Fibroblast of lung (primary cell): ENCODE measurements around the gene SORCS2.

Experiments used
- EZH2 ChIP-seq: IDR thresholded peaks from 2 replicates; pipeline ENCODE4 v1.5.1; 2012; ENCODE audit warnings: low read length, control low read depth, mild to moderate bottlenecking; ENCODE audit errors: missing control alignments
- TF ChIP-seq, protein P1 (sequence below), 2 donors: IDR thresholded peaks in 1 of 2; conservative IDR thresholded peaks in 1 of 2; 1 replicate in 1 of 2; 2 replicates in 1 of 2; pipeline ENCODE4 v1.5.1; 2011 to 2012; ENCODE audit warnings: low read length in 2 of 2, control low read depth in 1 of 2, inconsistent platforms in 1 of 2, low read depth in 1 of 2, mild to moderate bottlenecking in 1 of 2

DNA sequence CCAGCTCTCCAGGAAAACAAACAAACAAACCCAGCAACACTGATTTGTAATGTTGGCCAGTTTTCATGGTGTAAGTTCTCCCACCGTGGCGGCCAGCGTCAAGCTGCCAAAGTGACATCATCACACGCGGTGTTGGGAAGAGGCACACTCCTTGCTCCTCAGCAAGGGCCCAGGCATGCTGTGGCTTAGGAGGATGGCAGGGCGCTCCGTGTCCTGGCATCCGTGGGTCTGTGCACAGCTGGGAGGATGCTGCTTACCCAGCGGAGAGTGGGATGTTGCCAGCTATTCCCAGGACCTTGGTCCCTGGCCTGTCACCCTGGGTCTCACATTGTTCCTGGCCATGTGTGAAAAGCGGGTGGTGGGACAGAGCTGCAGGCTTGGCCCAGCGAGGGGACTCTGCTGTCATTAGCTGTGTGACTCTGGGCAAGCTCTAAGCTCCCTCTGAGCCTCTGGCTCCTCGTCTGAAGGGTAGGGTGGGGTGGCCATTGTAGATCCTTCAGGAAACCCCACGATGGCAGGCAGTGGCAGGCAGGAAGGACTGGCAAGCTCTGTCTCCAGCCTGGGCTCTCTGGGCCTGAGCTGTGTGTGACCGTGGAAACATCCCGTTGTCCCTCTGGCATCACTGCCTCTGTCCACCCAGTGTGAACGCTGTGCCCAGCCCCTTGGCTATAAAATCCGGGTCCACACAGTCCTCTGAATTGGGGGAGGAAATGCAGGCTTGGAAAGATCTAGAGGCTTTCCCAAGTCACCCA lies 231.6 kb downstream of the SORCS2 start:
- no peak for TF ChIP-seq EZH2
- TF ChIP-seq, protein P1, sequence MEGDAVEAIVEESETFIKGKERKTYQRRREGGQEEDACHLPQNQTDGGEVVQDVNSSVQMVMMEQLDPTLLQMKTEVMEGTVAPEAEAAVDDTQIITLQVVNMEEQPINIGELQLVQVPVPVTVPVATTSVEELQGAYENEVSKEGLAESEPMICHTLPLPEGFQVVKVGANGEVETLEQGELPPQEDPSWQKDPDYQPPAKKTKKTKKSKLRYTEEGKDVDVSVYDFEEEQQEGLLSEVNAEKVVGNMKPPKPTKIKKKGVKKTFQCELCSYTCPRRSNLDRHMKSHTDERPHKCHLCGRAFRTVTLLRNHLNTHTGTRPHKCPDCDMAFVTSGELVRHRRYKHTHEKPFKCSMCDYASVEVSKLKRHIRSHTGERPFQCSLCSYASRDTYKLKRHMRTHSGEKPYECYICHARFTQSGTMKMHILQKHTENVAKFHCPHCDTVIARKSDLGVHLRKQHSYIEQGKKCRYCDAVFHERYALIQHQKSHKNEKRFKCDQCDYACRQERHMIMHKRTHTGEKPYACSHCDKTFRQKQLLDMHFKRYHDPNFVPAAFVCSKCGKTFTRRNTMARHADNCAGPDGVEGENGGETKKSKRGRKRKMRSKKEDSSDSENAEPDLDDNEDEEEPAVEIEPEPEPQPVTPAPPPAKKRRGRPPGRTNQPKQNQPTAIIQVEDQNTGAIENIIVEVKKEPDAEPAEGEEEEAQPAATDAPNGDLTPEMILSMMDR (conservative IDR thresholded peaks at IDR 0.05 in 1 of 2, IDR thresholded peaks at IDR 0.05 in 1 of 2; ENCODE audit: low read depth in 1 of 2, low read length in 2 of 2) = no peak
